Non-pigmented ciliary epithelial cell (primary cell): Measurements from ENCODE around the gene UTP11.
"Not testable (repeated sequence)": the region's sequence is repeated elsewhere in the genome, so short reads cannot be mapped to it uniquely, and the experiment has no call there.

Experiments used
- DNase-seq: peaks from one replicate; pipeline ENCODE4 v3.0.0-alpha.2; 2010; ENCODE audit warnings: low read depth

The UTP11 gene

DNA sequence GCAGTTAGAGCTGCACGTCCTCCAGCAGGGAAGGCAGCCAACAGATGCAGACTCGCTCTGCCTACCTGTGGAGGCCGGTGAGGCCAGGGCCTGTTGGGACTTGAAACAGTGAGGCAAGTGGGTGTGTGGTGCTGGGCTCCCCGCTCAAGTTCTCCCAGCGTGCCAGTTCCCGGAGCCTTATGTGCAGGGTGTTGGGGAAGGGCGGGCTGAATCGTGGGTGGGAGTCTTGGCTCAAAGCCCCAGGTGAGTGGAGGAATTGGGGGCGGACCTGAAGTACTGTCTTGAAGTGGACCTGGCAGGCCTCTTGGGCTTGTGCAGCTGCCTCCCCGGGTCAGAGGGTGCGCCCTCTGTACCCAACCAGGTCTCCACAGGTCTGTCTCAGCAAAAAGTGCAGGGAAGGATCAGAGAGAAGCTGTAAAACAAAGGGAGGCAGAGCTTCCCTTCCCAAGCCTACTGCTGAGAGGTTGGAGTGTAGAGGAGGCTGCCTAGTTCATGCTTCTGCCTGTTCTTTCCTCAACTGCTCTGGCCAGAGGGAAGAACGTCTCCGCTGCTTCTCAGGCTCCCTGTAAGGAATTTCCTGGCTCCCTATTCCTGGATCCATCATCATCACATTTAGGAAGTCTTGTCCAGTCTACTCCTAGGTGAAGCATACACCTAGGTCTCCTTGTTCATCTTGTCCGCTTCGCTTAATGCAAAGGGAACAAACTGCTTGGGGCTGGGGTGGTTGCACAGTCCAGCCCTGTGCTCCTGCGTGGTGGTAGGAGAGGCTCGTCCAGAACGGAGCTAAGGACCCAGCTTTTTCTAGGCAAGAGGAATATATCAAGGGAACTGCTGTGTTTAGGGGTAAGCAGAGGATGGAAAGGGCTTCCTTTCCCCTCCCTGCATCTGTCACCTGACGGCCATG is 14.9 kb downstream of the UTP11 start:
- DNase-seq = no peak

DNA sequence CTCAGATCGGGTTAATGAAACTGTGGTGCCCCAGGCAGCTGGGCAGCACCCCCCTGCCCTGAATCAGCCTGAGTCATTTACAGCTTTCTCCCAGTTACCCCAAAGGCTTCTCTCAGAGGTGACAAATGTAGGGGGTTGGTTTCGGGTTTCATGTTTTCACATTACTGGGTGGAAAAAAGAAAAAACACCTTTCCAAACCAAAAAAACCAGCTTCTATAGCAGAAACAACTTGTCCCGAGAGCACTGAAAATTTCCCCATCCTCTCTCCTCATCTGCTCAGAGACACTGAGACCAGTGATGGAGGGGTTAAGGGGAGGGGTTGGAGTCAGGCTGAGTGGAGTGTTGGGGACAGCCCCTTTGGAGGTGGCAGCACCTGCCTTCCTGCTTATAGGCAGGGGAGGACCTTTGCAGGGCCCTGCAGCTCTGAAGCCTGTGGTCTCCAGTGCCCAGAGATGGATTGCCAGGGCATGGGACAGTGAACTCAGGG is 15.6 kb downstream of the UTP11 start:
- no peak for DNase-seq

DNA sequence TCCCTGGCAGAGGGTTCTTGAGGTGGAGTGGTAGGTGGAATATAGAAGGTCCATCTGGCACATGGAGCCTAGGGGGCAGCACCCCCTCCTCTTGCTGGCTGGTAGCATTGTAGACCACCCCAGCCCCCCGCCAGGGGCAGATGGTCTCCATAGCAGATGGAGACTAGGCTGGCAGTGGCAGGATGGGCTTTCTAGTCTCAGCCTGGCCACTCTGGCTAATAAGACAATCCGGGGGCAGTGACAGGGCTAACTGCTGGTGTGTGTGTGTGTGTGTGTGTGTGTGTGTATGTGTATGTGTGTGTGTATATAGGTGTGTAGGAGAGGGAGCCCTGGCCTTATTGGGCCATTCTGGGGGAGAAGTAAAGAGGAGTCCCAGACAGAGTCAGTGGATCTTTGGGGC is 16.1 kb downstream of the UTP11 start:
- DNase-seq = no peak

DNA sequence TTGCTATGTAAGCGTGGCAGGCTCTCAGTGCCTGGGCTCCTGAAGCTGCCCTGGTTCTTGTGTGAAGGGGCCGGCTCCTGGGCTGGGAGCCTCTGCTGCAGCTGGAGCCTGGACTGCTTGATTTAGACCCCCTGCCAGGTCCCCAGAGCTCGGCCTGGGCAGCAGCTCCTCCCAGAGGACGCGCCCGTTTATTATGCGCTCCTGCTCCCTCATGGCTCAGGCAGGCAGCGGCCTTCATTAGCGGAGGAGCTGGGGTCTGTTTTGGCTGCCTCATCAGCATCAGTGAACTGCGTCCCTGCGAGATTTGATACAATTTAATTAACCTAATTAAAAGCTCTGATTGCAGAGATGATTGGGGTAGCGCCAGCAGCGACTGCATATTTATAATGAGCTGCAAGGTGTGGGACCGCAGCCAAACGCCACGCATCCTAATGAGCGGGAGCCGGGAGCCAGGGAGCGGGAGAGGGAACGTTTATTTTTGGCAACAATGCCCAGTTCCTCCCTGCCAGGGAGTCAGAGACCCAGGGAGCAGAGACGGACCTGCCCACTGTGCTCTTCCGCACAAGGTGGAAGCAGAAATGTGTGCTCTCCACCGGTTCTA is 16.6 kb downstream of the UTP11 start:
- DNase-seq = no peak

DNA sequence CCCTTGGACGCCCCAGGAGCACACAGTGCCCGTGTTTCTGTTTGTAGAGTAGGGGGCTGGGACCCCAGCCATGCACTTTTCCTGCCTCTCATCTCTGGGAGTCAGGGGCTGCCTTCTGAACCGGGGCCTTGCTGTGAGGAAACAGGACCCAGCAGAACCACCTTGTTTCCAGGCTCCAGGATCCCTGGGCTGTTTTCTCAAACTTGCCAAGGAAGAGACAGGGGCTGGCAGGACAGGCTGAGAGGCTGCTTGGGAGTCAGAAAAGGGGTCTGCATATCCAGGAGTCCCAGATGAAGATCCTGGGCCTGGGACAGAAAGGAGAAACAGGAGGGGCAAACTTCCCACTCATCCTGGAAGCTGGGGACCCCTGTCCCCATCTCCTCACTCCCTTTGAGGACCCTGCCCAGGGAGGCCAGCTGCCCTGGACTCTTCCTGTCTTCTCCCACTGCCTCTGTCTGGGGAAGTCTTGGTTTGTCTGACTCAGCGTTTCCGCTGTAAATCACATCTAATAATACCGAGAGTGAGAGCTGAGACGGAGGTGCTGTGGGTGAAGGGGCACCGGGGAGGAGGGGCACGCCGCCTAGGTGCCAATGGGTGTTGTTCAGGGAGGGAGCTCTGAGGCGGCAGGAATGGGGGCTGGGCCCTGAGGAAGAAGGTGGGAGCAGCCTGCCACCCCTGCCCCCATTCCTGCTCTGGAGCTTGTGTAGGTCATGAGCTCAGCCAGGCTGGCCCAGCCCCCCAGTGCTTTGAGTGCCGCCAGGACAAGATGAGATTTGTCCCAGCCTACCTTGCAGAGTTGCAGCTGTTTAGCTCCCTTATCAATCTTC is 17.4 kb downstream of the UTP11 start:
- no peak for DNase-seq

DNA sequence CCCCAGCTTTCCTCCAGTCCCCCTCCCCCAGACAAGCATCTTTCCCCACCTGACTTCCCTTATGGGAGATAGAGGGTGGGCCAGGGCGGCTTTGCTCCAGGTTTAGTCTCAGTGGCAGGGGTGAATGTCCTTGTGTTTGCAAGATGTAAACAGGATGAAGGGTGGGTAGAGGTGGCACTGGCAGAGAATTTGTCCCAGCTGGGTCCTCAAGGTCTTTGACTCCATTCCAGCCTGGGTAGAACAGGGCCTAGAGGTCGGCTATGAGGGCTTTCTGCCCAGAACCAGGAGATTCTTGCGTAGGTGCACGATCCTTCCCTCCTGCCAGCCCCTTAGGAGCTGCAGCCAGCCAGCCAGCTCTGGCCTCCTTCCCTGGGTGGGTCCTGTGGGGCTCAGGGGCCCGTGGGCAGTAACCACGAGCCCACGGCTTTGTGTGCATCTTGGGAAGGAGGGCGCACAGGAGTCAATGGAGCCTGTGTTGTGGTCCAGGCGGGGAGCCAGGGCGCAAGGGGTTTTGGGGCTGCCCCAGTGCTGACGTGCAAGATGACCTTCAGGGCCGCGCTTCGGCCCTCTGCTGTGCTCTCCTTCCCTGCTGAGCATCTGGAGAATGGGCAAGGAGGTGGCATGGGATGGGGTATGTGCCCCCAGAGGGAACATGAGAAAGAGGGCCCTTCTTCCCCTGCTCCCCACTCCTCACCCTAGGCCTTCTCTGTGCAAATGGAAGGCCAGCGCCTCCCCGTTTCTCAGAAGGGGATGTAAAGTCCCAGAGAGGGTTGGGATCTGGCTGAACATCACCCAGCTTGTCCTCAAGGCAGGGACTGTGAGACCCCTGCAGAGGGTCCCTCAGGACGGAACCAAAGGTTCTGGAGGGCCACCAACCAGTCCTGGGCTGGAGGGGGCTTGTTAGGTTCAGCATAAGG is 18.3 kb downstream of the UTP11 start:
- DNase-seq = no peak

DNA sequence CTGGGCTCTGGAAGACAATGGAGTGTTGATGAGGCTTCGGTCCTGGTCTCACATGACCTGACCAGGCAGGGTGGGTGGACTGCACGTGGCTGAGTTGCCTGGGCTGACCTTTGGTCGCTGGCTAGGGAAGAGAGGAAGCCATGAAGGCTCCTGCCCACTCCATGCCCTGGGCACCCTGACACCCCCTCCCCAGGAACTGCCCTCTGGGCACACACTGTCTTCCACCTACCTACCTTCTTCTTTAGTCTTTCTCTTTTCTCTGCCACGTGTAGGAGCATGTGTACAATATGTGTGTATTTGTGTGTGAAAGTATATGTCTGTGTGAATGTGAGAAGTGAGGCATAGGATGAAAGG is 19.0 kb downstream of the UTP11 start:
- DNase-seq = no peak

DNA sequence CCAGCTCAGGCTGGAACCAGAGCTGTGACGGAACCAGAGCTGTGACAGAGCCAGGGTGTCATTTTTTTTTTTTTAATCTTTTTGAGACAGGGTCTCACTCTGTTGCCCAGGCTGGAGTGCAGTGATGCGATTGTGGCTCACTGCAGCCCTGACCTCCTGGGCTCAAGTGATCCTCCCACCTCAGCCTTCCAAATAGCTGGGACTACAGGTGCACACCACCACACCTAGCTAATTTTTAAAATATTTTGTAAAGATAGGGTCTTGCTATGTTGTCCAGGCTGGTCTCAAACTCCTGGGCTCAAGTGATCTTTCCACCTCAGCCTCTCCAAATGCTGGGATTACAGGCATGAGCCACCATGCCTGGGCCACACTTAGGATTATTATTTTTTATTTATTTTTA is 20.5 kb downstream of the UTP11 start:
- DNase-seq = not testable (repeated sequence)

DNA sequence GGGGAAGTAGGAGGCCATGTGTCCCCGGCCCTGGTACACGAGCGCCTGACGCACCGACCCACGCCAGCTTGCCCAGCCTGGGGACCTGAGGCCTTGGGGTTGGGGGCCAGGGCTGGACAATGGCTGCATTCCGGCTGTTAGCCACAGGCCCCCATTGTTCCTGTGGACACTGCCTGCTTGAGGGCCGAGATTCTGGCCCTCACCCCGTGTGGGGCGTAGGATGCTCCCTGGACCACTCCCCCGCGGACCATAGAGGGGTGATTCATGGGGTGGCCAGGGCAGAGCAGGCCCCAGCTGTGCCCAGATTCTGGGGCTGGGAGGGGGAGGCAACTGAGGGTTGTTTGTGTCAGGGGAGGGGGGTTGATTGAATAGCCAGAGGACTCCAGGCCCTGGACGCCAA is 22.3 kb downstream of the UTP11 start:
- DNase-seq = no peak

DNA sequence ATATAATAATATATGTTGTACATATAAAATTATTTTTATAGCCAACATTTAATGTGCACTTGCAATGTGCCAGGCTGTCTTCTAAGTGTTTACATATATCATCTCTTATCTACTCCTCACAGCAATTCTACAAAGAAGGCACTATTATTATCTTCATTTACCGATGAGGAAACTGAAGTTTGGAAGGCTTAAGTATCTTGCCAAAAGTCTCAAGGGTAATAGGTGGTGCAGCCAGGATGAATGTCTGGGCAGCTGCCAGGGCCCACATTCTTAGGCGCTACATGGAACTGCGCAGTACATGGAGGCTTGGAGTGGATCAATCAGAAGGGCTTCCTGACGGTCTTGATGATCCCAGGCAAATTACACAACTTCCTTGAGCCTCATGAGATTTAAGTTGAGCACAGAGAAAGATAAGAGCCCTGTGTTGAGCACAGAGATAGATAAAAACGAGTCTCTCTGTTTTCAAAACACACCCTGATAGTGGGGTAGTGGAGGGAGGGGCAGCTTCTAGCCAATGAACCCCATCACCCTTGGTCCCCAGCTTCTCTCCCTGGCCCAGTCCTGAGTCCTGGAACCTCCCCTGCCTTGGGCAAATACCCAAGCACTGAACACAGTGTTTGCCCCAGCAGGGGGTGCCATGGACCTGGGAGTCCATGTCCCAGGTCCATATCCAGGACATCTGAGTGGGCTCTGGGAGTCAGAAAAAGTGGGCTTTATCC is 24.8 kb downstream of the UTP11 start:
- DNase-seq = no peak

DNA sequence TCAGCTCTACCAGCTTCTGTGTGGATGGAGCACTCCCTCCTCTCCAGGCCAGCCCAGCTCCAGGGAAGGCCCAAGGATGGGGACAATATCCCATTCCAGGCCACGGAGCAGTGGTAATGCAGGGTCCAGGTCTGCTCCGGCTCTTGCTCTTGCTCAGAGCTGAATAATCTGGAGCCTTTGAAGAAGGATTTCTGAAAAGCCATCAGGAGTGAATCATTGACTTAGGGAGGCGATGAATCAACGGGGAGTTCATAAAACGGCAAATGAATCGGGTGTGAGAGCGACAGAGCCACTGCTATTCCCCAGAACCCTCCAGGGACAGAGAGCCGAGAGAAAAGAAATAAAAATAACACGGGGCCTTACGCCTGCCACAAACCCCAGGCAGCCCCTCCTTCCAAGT is 26.3 kb downstream of the UTP11 start:
- no peak for DNase-seq

DNA sequence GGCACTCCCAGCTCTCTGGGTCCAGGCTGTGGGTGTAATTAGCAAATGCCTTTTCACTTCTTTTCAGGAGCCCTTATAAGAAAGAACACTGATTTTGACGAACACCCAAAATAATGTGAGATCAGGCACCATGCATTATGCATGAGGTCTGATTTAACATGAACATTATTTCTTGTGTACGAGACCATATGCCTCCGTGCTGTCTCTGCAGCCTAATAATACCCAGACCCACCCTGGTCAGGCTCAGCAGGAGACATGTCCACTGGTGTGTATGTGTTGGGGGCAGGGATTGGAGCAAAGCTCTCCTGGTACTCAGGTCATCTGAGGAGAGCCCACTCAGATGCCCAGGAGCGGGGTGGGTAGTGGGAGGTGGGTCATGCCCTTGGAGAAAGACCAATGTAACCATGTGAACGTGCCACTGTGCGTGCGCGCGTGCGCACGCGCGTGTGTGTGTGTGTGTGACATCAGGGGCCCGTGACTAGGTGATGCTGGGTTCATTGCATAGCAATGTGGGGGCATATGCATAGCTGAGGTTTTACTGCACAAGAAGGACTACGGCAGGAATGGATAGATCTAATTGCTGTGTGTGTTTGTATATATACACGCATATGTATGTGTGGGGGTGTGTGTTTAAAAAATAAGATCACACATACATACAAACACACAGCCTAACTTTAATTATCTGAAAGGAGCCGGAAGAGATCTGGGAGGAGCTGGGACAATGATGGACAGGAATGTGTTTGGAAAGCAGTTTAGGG is 27.0 kb downstream of the UTP11 start:
- DNase-seq = no peak

DNA sequence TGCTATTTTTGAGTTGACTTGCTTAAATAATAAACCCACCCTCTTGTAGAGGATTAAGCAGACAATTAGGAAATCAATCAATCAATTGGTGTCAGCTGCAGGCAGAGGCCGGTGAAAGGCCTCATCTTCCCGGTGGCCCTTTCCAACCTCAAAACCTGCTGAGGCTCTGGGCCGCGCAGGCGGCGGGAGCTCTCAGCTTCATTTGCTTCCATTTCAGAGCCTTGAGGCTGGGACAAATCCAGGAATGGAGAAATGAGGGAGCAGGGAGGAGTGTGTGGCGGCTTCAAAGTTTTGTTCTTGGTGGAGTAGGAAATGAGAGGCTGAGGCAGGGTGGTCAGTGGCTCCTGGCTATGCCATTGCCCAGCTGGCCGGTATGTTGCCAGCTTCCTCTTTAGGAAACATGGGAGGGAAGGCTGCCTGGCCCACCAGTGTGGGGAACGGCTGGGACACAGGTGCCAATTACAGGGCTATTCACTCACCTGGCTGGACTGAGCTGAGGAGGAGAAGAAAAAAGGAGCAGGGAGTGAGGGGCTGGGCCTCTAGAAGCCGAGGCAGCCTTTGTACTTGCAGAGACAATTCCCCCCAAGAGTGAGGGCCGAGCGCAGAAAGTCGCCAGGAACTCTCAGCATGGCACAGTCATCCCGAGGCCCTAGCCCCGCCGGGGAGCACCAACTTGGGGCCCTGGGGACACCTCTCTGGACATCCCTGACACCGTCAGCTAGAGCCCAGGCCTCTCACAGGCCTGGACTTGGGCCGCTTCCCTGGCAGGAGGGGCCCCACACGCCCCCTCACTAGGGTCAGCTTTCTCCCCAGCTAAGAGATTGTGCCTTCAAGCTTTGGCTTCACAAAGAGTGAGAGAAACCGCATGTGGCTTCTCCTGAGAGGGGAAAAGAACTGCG is 29.7 kb downstream of the UTP11 start:
- DNase-seq = no peak

DNA sequence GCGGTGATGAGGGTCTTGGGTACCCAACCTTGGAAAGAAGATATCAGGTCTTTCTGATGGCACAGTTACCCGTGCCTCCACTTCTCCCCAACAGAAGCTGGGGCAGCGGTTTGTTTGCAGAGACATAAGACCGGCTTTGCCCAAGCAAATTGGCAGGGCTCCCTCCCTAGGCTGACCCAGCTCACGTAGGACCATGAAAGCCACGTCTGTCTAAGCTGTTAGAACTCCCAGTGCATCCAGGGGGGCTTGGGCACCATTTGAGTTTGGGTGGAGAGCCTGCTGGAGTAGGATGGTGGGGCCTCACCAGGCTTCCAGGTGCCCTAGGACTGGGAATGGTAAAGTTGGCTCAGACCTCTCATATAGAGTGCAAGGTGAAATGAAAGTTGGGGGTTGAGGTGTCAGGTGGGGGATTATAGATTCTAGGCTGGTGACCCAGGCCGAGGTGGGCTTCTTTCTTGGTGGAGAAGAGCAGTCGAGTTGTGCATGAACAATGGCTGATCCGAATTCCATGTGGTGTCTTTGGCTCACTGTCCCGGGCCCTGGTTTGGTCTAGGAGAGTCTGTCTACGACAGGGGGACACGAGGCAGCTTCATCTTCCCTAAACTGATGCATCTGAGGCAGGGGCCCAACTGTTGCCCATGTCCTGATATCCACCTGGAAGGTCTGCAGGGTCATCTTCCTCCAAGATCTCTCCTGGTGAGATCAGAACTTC is 30.7 kb downstream of the UTP11 start:
- DNase-seq = no peak

DNA sequence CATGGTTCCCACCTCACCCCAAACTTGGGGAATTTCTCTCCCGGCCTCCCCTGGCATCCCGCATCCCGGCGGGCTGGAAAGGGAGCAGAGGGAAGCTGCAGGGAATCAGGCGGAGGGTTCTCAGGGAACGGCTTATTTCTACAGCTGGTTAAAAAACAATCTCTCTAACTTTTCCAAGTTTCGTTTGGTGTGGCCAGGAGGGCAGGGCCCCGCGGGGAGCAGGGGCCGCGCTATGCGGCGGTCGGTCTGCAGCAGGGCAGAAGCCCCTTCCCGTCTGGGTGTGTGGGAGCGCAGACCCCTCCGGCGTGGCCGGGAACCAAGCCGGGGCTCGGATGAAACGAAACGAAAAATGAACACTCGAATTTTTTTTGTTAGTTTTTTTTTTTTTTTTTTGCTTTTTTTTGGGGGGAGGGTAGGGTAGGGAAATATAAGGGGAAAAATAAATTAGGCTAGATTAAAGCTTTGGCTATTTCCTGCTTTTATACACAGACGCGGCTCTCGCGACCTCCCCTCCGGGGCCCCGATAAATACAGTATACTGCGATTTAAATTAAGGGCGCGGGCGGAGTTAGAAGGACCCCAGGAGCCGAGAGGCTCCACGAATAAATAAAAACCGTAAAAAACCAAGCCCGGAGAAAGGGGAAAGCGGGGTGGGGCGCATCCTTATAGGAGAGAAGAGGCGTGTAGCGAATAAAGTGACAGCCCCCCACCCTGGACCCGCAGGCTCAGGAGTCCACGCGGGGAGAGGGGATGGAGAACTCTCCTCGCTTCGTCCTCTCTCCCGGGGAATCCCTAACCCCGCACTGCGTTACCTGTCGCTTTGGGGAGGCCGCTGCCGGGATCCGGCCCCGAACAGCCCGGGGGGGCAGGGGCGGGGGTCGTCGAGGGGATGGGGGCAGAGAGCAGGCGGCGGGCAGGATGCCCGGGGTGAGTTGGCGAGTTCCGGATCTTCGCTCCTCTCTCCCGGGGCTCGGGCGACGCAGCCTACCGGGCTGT is 32.0 kb downstream of the UTP11 start:
- no peak for DNase-seq

DNA sequence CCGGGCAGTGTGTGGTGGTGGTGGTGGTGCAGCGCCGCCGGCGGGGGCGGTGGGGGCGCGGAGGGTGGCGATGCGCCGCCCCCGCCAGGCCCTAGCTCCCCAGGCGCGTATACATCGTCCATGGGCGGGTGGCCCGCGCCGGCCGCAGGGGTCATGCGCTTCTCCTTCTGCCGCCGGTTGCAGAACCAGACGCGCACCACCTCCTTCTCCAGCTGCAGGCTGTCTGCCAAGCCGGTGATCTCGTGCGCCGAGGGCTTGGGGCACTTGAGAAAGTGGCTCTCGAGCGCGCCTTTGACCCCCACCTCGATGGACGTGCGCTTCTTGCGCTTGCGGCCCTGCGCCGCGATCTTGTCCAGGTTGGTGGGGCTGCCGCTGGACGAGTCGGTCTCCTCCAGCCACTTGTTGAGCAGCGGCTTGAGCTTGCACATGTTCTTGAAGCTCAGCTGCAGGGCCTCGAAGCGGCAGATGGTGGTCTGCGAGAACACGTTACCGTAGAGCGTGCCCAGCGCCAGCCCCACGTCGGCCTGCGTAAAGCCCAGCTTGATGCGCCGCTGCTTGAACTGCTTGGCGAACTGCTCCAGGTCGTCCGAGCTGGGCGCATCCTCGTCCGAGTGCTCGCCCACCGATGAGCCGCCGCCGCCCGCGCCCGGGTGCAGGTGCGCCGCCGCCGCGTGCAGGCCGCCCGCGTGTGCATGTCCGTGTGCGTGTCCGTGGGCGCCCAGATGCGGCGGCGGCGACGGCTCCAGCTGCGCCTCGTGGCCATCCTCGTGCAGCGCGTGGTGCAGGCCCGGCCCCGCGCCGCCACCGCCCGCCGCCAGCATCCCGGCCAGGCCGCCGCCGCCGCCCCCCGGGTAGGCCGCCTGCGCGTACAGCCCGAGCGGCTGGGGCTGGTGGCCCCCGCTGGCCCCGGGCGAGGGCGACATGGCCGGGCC is 33.1 kb downstream of the UTP11 start:
- DNase-seq = no peak
